ENCODE measurements around the gene TRPT1. TPM values are rescaled to one million over a fixed set of nuclear protein-coding genes. Genes with fewer than 3 reads are reported as not detected.
"Not testable (repeated sequence)": the region's sequence is repeated elsewhere in the genome, so short reads cannot be mapped to it uniquely, and the experiment has no call there.

The TRPT1 gene
- total RNA-seq, 2 experiments from 2014 or later, result 37.8 to 44.8 TPM

- CTCF ChIA-PET, result interaction anchor here (2.0 to 4.4 kb wide), 6 partner anchors 19 to 55 kb away, joined by 10 to 63 read pairs (median 23); partner anchors contain the start of genes CATSPERZ, DNAJC4 and ESRRA
- no peaks in the 10 kb centered on the region for H3K9me3 Mint-ChIP-seq (ENCODE audit: insufficient read depth)
- H3K36me3 Mint-ChIP-seq (ENCODE audit: low read depth), result peaks cover 3% of the 10 kb centered on the region
- H3K27ac Mint-ChIP-seq, result no peak overlapping the region
- H3K4me3 Mint-ChIP-seq, result no peak overlapping the region
- no peak for DNase-seq
- H3K4me1 Mint-ChIP-seq (ENCODE audit: low read depth), result peaks cover 51% of the 10 kb centered on the region
- no peaks in the 10 kb centered on the region for H3K27me3 Mint-ChIP-seq (ENCODE audit: low read depth)
- ATAC-seq, result no peak
- POLR2A ChIA-PET, result interaction anchor here (0.9 kb wide), 1 partner anchor 15 kb away, joined by 3 read pairs; no protein-coding TSS in a partner anchor
These were observed 23.1 kb upstream of the TRPT1 start for GRCh38 chr11:64249038-64249437.

GRCh38 chr11:64248578-64248977, 22.6 kb upstream of the TRPT1 start:
- DNase-seq (no peak), ATAC-seq (no peak)
- Mint-ChIP-seq H3K27ac (no peak overlapping the region), H3K27me3 (ENCODE audit: low read depth) (no peaks in the 10 kb centered on the region), H3K9me3 (ENCODE audit: insufficient read depth) (no peaks in the 10 kb centered on the region), H3K4me1 (ENCODE audit: low read depth) (peaks cover 50% of the 10 kb centered on the region), H3K36me3 (ENCODE audit: low read depth) (peaks cover 8% of the 10 kb centered on the region), H3K4me3 (no peak overlapping the region)
- POLR2A ChIA-PET, result interaction anchor here (0.9 kb wide), 1 partner anchor 15 kb away, joined by 3 read pairs; no protein-coding TSS in a partner anchor
- CTCF ChIA-PET, result interaction anchor here (2.9 to 4.4 kb wide), 2 partner anchors 18 to 55 kb away, joined by 10 to 27 read pairs; partner anchors contain the start of genes DNAJC4 and ESRRA

GRCh38 chr11:64247729-64248531, 21.9 kb upstream of the TRPT1 start:
- H3K27ac Mint-ChIP-seq, result peak overlapping the region; percentile 50
- H3K4me1 Mint-ChIP-seq (ENCODE audit: low read depth), result peaks cover 51% of the 10 kb centered on the region
- no peak for DNase-seq
- no peak for ATAC-seq
- POLR2A ChIA-PET, result interaction anchor here (0.6 to 5.6 kb wide), 3 partner anchors 41 to 1690 kb away, joined by 3 to 39 read pairs (median 29); partner anchors contain the start of genes FERMT3 and STIP1
- peak overlapping the region; percentile 59 for H3K4me3 Mint-ChIP-seq
- no peaks in the 10 kb centered on the region for H3K9me3 Mint-ChIP-seq (ENCODE audit: insufficient read depth)
- no peaks in the 10 kb centered on the region for H3K27me3 Mint-ChIP-seq (ENCODE audit: low read depth)
- CTCF ChIA-PET, result interaction anchor here (0.9 to 6.8 kb wide), 4 partner anchors 18 to 70 kb away, joined by 3 to 57 read pairs (median 18); partner anchors contain the start of genes DNAJC4, ESRRA, FERMT3 and TRMT112
- H3K36me3 Mint-ChIP-seq (ENCODE audit: low read depth), result peaks cover 14% of the 10 kb centered on the region

- peak; percentile 61 for ATAC-seq
- POLR2A ChIA-PET, result interaction anchor here (0.6 to 6.3 kb wide), 9 partner anchors 10 to 1690 kb away, joined by 3 to 58 read pairs (median 5); partner anchors contain the start of genes FERMT3, NUDT22, STIP1 and TRMT112
These were observed 21.1 kb upstream of the TRPT1 start, which contains the start of gene PPP1R14B for GRCh38 chr11:64246871-64247728. Gene PPP1R14B, minus strand, starts transcription at chr11:64246943. Its CDS starts 270 bp downstream, at chr11:64246673.

GRCh38 chr11:64246621-64246870, 20.6 kb upstream of the TRPT1 start:
- peak; percentile 25 for ATAC-seq
- Mint-ChIP-seq H3K36me3 (ENCODE audit: low read depth) (peaks cover 20% of the 10 kb centered on the region), H3K4me3 (peak overlapping the region; percentile 77), H3K4me1 (ENCODE audit: low read depth) (peaks cover 48% of the 10 kb centered on the region), H3K27ac (peak overlapping the region; percentile 66)
- CTCF ChIA-PET, result interaction anchor here (1.1 to 6.8 kb wide), 6 partner anchors 9 to 58 kb away, joined by 3 to 57 read pairs (median 8); partner anchors contain the start of genes CATSPERZ, ESRRA and FERMT3
- POLR2A ChIA-PET, result interaction anchor here (0.6 to 6.3 kb wide), 9 partner anchors 9 to 71 kb away, joined by 3 to 58 read pairs (median 5); partner anchors contain the start of genes FERMT3, NUDT22, STIP1 and TRMT112
- not testable (repeated sequence) for DNase-seq; H3K27me3 Mint-ChIP-seq (ENCODE audit: low read depth); H3K9me3 Mint-ChIP-seq (ENCODE audit: insufficient read depth)

More at GRCh38 chr11:64246871-64247728, 21.1 kb upstream of the TRPT1 start, which contains the start of gene PPP1R14B:
- Mint-ChIP-seq H3K9me3 (ENCODE audit: insufficient read depth) (no peaks in the 10 kb centered on the region), H3K36me3 (ENCODE audit: low read depth) (peaks cover 20% of the 10 kb centered on the region), H3K27me3 (ENCODE audit: low read depth) (no peaks in the 10 kb centered on the region), H3K27ac (peak within 1 kb of the TSS; percentile 85), H3K4me3 (peak within 1 kb of the TSS; percentile 88), H3K4me1 (ENCODE audit: low read depth) (peaks cover 53% of the 10 kb centered on the region)
- DNase-seq, result peak; percentile 85
- CTCF ChIA-PET, result interaction anchor here (0.9 to 6.8 kb wide), 7 partner anchors 9 to 70 kb away, joined by 3 to 57 read pairs (median 5); partner anchors contain the start of genes CATSPERZ, ESRRA, FERMT3 and TRMT112

GRCh38 chr11:64245797-64246620, 20.0 kb upstream of the TRPT1 start:
- peak; percentile 0 for ATAC-seq
- DNase-seq, result peak; percentile 72
- Mint-ChIP-seq H3K27me3 (ENCODE audit: low read depth) (no peaks in the 10 kb centered on the region), H3K4me1 (ENCODE audit: low read depth) (peaks cover 47% of the 10 kb centered on the region), H3K36me3 (ENCODE audit: low read depth) (peaks cover 20% of the 10 kb centered on the region), H3K4me3 (peak overlapping the region; percentile 88), H3K27ac (peak overlapping the region; percentile 85), H3K9me3 (ENCODE audit: insufficient read depth) (no peaks in the 10 kb centered on the region)
- ChIA-PET CTCF (interaction anchor here (1.0 to 6.8 kb wide), 9 partner anchors 10 to 85 kb away, joined by 3 to 57 read pairs (median 4); partner anchors contain the start of genes CATSPERZ, ESRRA, FERMT3 and PRDX5), POLR2A (interaction anchor here (0.6 to 6.3 kb wide), 12 partner anchors 8 to 60 kb away, joined by 3 to 58 read pairs (median 5); partner anchors contain the start of genes FERMT3, NUDT22, STIP1 and TRPT1)

GRCh38 chr11:64245401-64245796, 19.4 kb upstream of the TRPT1 start:
- ChIA-PET POLR2A (interaction anchor here (0.6 to 6.3 kb wide), 12 partner anchors 8 to 94 kb away, joined by 3 to 58 read pairs (median 5); partner anchors contain the start of genes CCDC88B, FERMT3, NUDT22 and STIP1), CTCF (interaction anchor here (1.0 to 6.8 kb wide), 9 partner anchors 9 to 86 kb away, joined by 3 to 57 read pairs (median 4); partner anchors contain the start of genes CATSPERZ, ESRRA, FERMT3 and PRDX5)
- H3K27ac Mint-ChIP-seq, result peak overlapping the region; percentile 85
- DNase-seq, result peak; percentile 55
- no peak for ATAC-seq
- H3K4me3 Mint-ChIP-seq, result peak overlapping the region; percentile 88
- peaks cover 45% of the 10 kb centered on the region for H3K4me1 Mint-ChIP-seq (ENCODE audit: low read depth)
- H3K36me3 Mint-ChIP-seq (ENCODE audit: low read depth), result peaks cover 21% of the 10 kb centered on the region
- no peaks in the 10 kb centered on the region for H3K9me3 Mint-ChIP-seq (ENCODE audit: insufficient read depth)
- no peaks in the 10 kb centered on the region for H3K27me3 Mint-ChIP-seq (ENCODE audit: low read depth)

GRCh38 chr11:64244966-64245365, 19.0 kb upstream of the TRPT1 start:
- POLR2A ChIA-PET, result interaction anchor here (0.6 to 6.3 kb wide), 13 partner anchors 14 to 1634 kb away, joined by 3 to 58 read pairs (median 5); partner anchors contain the start of genes CCDC88B, FERMT3, NUDT22 and PRDX5
- Mint-ChIP-seq H3K9me3 (ENCODE audit: insufficient read depth) (no peaks in the 10 kb centered on the region), H3K36me3 (ENCODE audit: low read depth) (peaks cover 25% of the 10 kb centered on the region), H3K4me1 (ENCODE audit: low read depth) (peaks cover 46% of the 10 kb centered on the region), H3K4me3 (peak overlapping the region; percentile 88), H3K27me3 (ENCODE audit: low read depth) (no peaks in the 10 kb centered on the region), H3K27ac (peak overlapping the region; percentile 85)
- no peak for DNase-seq
- CTCF ChIA-PET, result interaction anchor here (1.0 to 6.8 kb wide), 10 partner anchors 9 to 111 kb away, joined by 3 to 57 read pairs (median 4); partner anchors contain the start of genes CATSPERZ, ESRRA, FERMT3 and PRDX5
- no peak for ATAC-seq

- Mint-ChIP-seq H3K27ac (peak overlapping the region; percentile 85), H3K4me1 (ENCODE audit: low read depth) (peaks cover 50% of the 10 kb centered on the region), H3K27me3 (ENCODE audit: low read depth) (no peaks in the 10 kb centered on the region), H3K9me3 (ENCODE audit: insufficient read depth) (no peaks in the 10 kb centered on the region), H3K36me3 (ENCODE audit: low read depth) (peaks cover 25% of the 10 kb centered on the region), H3K4me3 (peak overlapping the region; percentile 34)
- POLR2A ChIA-PET, result interaction anchor here (0.9 to 6.3 kb wide), 10 partner anchors 11 to 405 kb away, joined by 3 to 58 read pairs (median 10); partner anchors contain the start of genes FERMT3, NUDT22, PRDX5 and STIP1
- DNase-seq (no peak), ATAC-seq (no peak)
- CTCF ChIA-PET, result interaction anchor here (1.1 to 6.8 kb wide), 8 partner anchors 8 to 112 kb away, joined by 3 to 57 read pairs (median 4); partner anchors contain the start of genes CATSPERZ, ESRRA and FERMT3
These were observed 18.1 kb upstream of the TRPT1 start for GRCh38 chr11:64244107-64244506.
